ENCODE data around the gene COPA.
"Not testable (repeated sequence)": the region's sequence is repeated elsewhere in the genome, so short reads cannot be mapped to it uniquely, and the experiment has no call there.

The COPA gene

GRCh38 chr1:160296036-160296435 lies 47.0 kb downstream of the COPA start:
- H3K4me3 ChIP-seq (ENCODE audit: low read depth, low read length): no peak overlapping the region
- TF ChIP-seq CTCF (IDR thresholded peaks at IDR 0.05; ENCODE audit: low read depth, low read length, missing control alignments): no peak
- in situ Hi-C loops (cut with HindIII; ENCODE audit: low sequenced_read_pairs): loop anchor here (10.0 kb wide), 1 partner anchor 191 kb away; no protein-coding TSS in a partner anchor
- DNase-seq (ENCODE audit: low read depth): no peak

- in situ Hi-C loops (cut with HindIII; ENCODE audit: low sequenced_read_pairs): loop anchor here (5.0 to 10.0 kb wide), 2 partner anchors 96 to 188 kb away; no protein-coding TSS in a partner anchor
- no peak for DNase-seq (ENCODE audit: low read depth)
- no peak for TF ChIP-seq CTCF (IDR thresholded peaks at IDR 0.05; ENCODE audit: low read depth, low read length, missing control alignments)
- H3K4me3 ChIP-seq (ENCODE audit: low read depth, low read length): no peak overlapping the region
Measured at GRCh38 chr1:160293020-160293968, 49.8 kb downstream of the COPA start.

- in situ Hi-C loops (cut with HindIII; ENCODE audit: low sequenced_read_pairs): loop anchor here (5.0 to 10.0 kb wide), 2 partner anchors 94 to 187 kb away; no protein-coding TSS in a partner anchor
- peak; percentile 54 for DNase-seq (ENCODE audit: low read depth)
- H3K4me3 ChIP-seq (ENCODE audit: low read depth, low read length): no peak overlapping the region
- TF ChIP-seq CTCF (IDR thresholded peaks at IDR 0.05; ENCODE audit: low read depth, low read length, missing control alignments): peak; percentile 82
Measured at GRCh38 chr1:160291248-160292220, 51.5 kb downstream of the COPA start.

- DNase-seq (ENCODE audit: low read depth); H3K4me3 ChIP-seq (ENCODE audit: low read depth, low read length); in situ Hi-C loops (cut with HindIII; ENCODE audit: low sequenced_read_pairs): not testable (repeated sequence)
Measured at GRCh38 chr1:160287769-160288168, 55.3 kb downstream of the COPA start.

GRCh38 chr1:160285506-160285905 lies 57.5 kb downstream of the COPA start:
- no peak for DNase-seq (ENCODE audit: low read depth)
- peak overlapping the region; percentile 96 for H3K4me3 ChIP-seq (ENCODE audit: low read depth, low read length)
- in situ Hi-C loops (cut with HindIII; ENCODE audit: low sequenced_read_pairs): no loop called here
- no peak for TF ChIP-seq CTCF (IDR thresholded peaks at IDR 0.05; ENCODE audit: low read depth, low read length, missing control alignments)

GRCh38 chr1:160284782-160285344 lies 58.2 kb downstream of the COPA start, which contains the start of gene PEX19:
TSS of gene PEX19 (minus strand) at chr1:160285133. CDS start at chr1:160285124, 9 bp downstream.
- TF ChIP-seq CTCF (IDR thresholded peaks at IDR 0.05; ENCODE audit: low read depth, low read length, missing control alignments): no peak
- in situ Hi-C loops (cut with HindIII; ENCODE audit: low sequenced_read_pairs): no loop called here

More at GRCh38 chr1:160284782-160285344, 58.2 kb downstream of the COPA start, which contains the start of gene PEX19:
- peak within 1 kb of the TSS; percentile 96 for H3K4me3 ChIP-seq (ENCODE audit: low read depth, low read length)
- DNase-seq (ENCODE audit: low read depth): peak; percentile 87

Data from astrocyte of the cerebellum (primary cell).